ENCODE measurements around the gene CELA2B.
"Not testable (repeated sequence)": the region's sequence is repeated elsewhere in the genome, so short reads cannot be mapped to it uniquely, and the experiment has no call there.

CELA2B gene

DNA sequence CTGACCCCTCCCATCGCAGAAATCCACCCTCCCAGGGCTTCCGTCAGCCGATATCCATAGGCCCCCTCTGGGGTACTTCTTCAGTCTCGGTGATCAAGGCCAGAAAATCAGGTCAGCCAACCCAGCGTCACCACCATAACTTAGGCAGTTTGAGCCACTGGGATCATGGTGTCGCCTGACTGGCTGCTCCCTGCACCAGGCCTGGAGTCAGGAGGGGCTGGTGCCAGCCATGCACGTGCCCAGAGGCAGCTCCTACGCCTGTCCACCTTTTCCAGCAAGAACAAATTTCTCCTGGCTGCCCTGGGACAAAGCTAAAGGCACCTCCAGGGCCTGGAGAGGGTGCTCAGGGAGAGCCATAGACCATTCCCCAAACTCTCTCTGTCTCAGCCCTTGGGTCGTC, 42.4 kb upstream of the CELA2B start:
- no peak for ATAC-seq
- TF ChIP-seq, protein P1, sequence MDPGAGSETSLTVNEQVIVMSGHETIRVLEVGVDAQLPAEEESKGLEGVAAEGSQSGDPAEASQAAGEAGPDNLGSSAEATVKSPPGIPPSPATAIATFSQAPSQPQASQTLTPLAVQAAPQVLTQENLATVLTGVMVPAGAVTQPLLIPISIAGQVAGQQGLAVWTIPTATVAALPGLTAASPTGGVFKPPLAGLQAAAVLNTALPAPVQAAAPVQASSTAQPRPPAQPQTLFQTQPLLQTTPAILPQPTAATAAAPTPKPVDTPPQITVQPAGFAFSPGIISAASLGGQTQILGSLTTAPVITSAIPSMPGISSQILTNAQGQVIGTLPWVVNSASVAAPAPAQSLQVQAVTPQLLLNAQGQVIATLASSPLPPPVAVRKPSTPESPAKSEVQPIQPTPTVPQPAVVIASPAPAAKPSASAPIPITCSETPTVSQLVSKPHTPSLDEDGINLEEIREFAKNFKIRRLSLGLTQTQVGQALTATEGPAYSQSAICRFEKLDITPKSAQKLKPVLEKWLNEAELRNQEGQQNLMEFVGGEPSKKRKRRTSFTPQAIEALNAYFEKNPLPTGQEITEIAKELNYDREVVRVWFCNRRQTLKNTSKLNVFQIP (CRISPR knock-in tag; IDR thresholded peaks at IDR 0.05; ENCODE audit: borderline replicate concordance, low read depth): no peak

DNA sequence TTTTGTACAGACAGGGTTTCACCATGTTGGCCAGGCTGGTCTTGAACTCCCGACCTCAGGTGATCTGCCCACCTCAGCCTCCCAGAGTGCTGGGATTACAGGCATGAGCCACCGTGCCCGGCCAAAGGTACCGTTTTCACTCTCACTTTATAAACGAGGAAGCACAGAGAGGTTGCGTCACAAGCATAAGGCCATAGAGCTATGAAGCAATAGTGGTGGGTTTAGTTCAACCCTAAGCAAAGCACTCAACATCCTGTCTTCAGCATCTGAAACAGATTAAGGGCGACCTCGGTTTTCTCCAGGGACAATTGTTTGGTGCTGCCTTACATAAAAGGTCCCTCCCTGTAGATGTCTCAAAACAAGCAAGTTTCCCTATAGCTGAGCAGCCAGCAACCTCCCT, 41.2 kb upstream of the CELA2B start:
- not testable (repeated sequence) for ATAC-seq

DNA sequence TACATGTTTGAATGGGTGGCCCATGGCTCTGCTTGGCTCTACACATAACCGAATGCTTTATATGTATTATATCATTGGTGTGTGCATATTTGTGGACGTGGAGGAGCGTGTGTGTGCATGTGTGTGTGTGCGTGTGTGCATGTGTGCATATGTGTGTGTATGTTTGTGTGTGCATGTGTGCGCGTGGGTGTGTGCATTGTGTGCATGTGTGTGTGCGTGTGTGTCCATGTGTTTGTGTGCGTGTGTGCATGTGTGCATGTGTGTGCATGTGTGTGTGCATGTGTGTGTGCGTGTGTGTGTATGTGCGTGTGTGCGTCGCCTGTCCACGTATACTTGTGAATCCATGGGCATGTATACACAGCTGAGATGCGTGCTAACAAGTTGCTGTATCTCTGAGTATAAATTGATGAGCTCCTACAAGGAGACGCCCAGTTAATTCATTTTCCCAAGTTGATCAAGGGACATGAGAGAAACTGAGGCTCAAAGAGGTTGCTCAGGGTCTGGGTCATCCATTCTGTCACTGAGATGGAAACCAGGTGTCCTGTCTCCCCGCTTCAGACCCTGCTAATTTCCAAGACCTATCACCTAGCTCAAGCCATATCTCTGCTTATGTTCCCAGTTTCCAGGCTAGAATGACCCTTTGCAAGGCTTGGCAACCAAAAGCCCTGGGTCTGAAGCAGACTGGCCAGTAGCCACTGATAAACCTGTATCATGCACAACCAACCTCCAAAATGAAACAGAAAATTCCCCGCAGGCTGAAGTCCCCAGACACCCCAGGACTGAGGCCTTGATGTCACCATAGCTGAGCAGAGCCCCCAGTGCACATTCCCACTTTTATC, 40.4 kb upstream of the CELA2B start:
- no peak for ATAC-seq
- TF ChIP-seq, protein P2, sequence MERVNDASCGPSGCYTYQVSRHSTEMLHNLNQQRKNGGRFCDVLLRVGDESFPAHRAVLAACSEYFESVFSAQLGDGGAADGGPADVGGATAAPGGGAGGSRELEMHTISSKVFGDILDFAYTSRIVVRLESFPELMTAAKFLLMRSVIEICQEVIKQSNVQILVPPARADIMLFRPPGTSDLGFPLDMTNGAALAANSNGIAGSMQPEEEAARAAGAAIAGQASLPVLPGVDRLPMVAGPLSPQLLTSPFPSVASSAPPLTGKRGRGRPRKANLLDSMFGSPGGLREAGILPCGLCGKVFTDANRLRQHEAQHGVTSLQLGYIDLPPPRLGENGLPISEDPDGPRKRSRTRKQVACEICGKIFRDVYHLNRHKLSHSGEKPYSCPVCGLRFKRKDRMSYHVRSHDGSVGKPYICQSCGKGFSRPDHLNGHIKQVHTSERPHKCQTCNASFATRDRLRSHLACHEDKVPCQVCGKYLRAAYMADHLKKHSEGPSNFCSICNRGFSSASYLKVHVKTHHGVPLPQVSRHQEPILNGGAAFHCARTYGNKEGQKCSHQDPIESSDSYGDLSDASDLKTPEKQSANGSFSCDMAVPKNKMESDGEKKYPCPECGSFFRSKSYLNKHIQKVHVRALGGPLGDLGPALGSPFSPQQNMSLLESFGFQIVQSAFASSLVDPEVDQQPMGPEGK (CRISPR knock-in tag; IDR thresholded peaks at IDR 0.05; ENCODE audit: borderline replicate concordance): no peak
- no peak for TF ChIP-seq OSR1 (CRISPR knock-in tag; IDR thresholded peaks at IDR 0.05)

DNA sequence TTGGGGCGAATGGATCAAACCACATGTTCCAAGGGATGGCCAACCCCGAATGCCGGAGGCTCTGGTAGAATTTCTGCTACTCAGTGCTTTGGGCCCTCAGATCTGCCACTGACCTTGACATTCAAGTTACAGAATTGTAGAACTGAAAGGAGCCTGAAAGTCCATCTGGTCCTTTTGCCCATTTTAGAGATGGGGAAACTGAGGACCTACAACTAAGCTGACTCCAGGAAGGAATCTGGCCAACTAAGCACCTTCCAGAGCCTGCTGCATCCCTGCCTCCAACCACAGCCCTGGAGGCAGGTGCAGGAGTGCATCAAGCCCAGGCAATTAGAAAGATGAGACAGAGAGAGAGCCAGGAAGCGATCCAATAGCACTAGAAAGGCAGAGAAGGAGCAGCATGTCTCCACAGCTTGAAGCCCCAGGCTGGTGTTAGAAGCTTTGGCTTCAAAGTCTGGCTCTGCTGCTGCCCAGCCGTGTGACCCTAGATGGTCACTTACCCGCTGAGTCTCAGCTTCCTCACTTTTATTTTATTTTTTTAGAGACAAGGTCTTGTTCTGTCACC, 38.9 kb upstream of the CELA2B start:
- ATAC-seq: no peak
- TF ChIP-seq ISL1 (CRISPR knock-in tag; IDR thresholded peaks at IDR 0.05) (no peak), OSR1 (CRISPR knock-in tag; IDR thresholded peaks at IDR 0.05) (no peak), ARNTL (CRISPR knock-in tag; IDR thresholded peaks at IDR 0.05; ENCODE audit: borderline replicate concordance, low read depth) (no peak), GLIS3 (CRISPR knock-in tag; IDR thresholded peaks at IDR 0.05) (no peak), BACH2 (CRISPR knock-in tag; IDR thresholded peaks at IDR 0.05; ENCODE audit: borderline replicate concordance) (no peak), TOX (CRISPR knock-in tag; IDR thresholded peaks at IDR 0.05; ENCODE audit: borderline replicate concordance) (no peak), ESRRG (CRISPR knock-in tag; IDR thresholded peaks at IDR 0.05) (no peak), RARB (CRISPR knock-in tag; IDR thresholded peaks at IDR 0.05) (no peak)
- TF ChIP-seq, protein P2 (CRISPR knock-in tag; IDR thresholded peaks at IDR 0.05; ENCODE audit: borderline replicate concordance): no peak
- TF ChIP-seq, protein P3, sequence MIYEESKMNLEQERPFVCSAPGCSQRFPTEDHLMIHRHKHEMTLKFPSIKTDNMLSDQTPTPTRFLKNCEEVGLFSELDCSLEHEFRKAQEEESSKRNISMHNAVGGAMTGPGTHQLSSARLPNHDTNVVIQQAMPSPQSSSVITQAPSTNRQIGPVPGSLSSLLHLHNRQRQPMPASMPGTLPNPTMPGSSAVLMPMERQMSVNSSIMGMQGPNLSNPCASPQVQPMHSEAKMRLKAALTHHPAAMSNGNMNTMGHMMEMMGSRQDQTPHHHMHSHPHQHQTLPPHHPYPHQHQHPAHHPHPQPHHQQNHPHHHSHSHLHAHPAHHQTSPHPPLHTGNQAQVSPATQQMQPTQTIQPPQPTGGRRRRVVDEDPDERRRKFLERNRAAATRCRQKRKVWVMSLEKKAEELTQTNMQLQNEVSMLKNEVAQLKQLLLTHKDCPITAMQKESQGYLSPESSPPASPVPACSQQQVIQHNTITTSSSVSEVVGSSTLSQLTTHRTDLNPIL (CRISPR knock-in tag; IDR thresholded peaks at IDR 0.05; ENCODE audit: low read depth): no peak
- TF ChIP-seq, protein P1 (CRISPR knock-in tag; IDR thresholded peaks at IDR 0.05; ENCODE audit: borderline replicate concordance, low read depth): no peak
- TF ChIP-seq, protein P4, sequence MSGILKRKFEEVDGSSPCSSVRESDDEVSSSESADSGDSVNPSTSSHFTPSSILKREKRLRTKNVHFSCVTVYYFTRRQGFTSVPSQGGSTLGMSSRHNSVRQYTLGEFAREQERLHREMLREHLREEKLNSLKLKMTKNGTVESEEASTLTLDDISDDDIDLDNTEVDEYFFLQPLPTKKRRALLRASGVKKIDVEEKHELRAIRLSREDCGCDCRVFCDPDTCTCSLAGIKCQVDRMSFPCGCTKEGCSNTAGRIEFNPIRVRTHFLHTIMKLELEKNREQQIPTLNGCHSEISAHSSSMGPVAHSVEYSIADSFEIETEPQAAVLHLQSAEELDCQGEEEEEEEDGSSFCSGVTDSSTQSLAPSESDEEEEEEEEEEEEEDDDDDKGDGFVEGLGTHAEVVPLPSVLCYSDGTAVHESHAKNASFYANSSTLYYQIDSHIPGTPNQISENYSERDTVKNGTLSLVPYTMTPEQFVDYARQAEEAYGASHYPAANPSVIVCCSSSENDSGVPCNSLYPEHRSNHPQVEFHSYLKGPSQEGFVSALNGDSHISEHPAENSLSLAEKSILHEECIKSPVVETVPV (CRISPR knock-in tag; IDR thresholded peaks at IDR 0.05): no peak

DNA sequence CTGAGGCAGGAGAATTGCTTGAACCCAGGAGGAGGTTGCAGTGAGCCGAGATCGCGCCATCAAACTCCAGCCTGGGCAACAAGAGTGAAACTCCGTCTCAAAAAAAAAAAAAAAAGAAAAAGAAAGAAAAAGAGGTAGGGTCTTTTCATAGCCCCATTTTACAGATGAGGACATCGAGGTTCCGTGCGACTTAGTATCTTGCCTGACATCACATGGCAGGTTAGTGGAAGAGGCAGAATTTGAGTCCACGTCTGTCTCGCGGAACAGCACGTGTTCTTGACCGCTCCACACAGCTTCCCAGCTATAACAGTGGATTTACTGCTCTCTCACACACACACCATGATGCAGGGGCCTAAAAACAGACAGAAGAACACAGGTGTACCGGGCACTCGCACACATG, 36.6 kb upstream of the CELA2B start:
- no peak for TF ChIP-seq ZFP30 (CRISPR knock-in tag; IDR thresholded peaks at IDR 0.05)
- TF ChIP-seq, protein P4 (CRISPR knock-in tag; IDR thresholded peaks at IDR 0.05): no peak
- TF ChIP-seq ARNTL (CRISPR knock-in tag; IDR thresholded peaks at IDR 0.05; ENCODE audit: borderline replicate concordance, low read depth): no peak
- no peak for TF ChIP-seq ESRRG (CRISPR knock-in tag; IDR thresholded peaks at IDR 0.05)
- TF ChIP-seq ZNF8 (CRISPR knock-in tag; IDR thresholded peaks at IDR 0.05): no peak
- no peak for TF ChIP-seq TOX (CRISPR knock-in tag; IDR thresholded peaks at IDR 0.05; ENCODE audit: borderline replicate concordance)
- TF ChIP-seq ZC3H10 (CRISPR knock-in tag; IDR thresholded peaks at IDR 0.05): no peak
- no peak for ATAC-seq
